Forelimb muscle (tissue), 1 donor: ENCODE results near the gene THSD7A. TPM values are rescaled to one million over a fixed set of nuclear protein-coding genes. Genes with fewer than 3 reads are reported as not detected.

Experiments used
- DNase-seq: peaks from one replicate; pipeline ENCODE4 v3.0.0-alpha.2; 2013; ENCODE audit warnings: low read depth
- polyA plus RNA-seq: library from polyadenylated mRNA; unstranded; fragments of 120-200 nt; gene quantifications from one replicate; pipeline ENCODE4 v1.2.1, GENCODE V29; 2013; ENCODE audit not compliant: insufficient read length

THSD7A gene, protein sequence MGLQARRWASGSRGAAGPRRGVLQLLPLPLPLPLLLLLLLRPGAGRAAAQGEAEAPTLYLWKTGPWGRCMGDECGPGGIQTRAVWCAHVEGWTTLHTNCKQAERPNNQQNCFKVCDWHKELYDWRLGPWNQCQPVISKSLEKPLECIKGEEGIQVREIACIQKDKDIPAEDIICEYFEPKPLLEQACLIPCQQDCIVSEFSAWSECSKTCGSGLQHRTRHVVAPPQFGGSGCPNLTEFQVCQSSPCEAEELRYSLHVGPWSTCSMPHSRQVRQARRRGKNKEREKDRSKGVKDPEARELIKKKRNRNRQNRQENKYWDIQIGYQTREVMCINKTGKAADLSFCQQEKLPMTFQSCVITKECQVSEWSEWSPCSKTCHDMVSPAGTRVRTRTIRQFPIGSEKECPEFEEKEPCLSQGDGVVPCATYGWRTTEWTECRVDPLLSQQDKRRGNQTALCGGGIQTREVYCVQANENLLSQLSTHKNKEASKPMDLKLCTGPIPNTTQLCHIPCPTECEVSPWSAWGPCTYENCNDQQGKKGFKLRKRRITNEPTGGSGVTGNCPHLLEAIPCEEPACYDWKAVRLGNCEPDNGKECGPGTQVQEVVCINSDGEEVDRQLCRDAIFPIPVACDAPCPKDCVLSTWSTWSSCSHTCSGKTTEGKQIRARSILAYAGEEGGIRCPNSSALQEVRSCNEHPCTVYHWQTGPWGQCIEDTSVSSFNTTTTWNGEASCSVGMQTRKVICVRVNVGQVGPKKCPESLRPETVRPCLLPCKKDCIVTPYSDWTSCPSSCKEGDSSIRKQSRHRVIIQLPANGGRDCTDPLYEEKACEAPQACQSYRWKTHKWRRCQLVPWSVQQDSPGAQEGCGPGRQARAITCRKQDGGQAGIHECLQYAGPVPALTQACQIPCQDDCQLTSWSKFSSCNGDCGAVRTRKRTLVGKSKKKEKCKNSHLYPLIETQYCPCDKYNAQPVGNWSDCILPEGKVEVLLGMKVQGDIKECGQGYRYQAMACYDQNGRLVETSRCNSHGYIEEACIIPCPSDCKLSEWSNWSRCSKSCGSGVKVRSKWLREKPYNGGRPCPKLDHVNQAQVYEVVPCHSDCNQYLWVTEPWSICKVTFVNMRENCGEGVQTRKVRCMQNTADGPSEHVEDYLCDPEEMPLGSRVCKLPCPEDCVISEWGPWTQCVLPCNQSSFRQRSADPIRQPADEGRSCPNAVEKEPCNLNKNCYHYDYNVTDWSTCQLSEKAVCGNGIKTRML (N-terminal part only)
- 3.7 TPM for polyA plus RNA-seq

DNA sequence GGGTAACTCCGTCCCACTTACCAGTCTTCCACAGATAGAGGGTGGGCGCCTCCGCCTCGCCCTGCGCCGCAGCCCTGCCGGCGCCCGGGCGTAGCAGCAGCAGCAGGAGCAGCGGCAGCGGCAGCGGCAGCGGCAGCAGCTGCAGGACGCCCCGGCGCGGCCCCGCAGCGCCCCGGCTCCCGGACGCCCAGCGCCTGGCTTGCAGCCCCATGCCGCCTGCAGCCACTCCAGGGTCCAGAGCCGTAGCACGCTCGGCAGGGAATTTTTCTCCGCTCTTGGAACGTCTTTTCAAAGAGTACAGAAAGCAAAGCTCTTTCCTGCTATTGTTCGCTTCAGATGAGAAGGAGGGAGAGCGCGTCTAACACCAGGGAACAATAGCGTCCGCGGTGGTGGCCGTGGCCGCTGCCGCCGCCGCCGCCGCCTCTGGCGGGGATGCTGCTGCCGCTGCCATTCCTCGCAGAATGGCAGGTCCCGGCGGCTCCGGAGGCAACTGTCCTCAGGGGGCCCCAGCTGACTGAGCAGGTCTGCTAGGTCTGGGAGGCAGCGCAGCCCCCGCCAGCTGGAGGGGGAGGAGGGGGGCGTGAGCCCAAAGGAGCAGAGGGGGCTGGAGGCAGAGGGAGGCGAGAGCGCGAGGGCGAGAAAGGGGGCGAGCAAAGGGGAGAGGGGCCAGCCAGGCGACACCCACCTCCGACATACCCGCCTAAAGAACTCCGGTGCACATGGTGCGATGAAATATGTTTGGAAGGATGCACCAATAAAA is at the start of gene THSD7A:
THSD7A (minus strand) TSS at position 463 of the 760 bp plus-strand sequence; CDS start at position 211, 252 bp downstream.
- no peak for DNase-seq

GRCh38 chr7:11881680-11882079 is 49.7 kb upstream of the THSD7A start:
- no peak for DNase-seq

DNA sequence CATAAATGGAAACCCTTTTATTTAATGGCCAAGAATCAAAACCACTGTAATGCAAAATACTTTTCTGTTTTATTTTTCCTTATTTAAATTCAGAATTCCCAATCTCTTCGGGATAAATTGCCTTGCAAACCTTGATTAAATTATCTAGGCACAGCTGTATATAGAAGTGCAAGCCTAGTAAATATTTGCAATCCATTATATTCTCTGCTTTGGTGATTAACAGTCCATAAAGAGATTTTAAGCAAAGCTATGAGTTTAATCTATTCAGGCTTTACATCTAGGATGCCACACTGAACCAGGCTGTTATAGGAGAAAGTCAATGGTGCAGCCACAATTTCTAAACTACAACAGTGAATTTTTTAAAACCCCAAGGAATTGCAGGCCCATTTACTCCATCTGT is 43.6 kb upstream of the THSD7A start:
- no peak for DNase-seq

DNA sequence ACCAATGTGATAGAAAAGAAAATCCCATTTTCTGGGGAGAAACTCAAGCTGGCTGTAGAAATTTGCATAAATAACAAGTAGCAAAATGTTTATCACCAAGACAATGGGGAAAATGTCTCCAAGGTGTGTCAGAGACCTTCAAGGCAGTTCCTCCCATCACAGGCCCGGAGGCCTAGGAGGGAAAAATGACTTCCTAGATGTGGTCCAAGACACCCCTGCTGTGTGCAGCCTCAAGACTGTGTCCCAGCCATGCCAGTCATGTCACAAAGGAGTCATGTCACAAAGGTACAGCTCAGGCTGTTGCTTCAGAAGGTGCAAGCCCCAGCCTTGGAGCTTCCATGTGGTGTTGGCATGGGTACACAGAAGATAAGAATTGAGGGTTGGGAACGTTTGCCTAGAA is 33.7 kb upstream of the THSD7A start:
- no peak for DNase-seq

DNA sequence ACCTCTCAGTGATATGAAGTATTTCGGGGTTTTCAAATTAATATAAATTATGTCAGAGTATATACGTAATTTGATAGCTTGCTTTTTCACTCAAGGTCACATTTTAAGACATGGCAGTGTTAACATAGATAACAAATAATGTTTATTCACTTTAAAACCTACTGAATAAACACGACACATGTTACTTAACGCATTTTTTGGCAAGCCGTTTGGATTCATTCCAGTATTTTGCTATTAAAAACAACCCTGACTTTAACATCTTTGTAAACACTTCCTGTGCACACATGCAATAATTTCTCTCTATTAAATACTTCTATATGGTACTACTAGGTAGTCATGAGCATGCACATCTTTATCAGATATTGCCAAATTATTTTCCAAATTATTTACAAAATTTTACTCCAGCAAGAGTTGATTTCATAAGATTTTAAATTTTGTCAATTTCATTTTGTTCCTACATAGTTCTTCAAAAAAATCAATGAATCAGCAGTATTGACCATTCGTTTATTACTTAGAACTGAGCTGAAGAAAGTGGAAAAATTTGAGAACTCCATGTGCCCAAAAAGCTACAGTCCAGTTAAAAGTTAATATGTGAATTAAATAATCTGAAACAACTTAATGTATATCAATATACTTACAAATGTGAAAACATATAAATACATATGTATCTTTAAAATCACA is 26.8 kb upstream of the THSD7A start:
- DNase-seq, result no peak

GRCh38 chr7:11858026-11858425 is 26.0 kb upstream of the THSD7A start:
- no peak for DNase-seq

DNA sequence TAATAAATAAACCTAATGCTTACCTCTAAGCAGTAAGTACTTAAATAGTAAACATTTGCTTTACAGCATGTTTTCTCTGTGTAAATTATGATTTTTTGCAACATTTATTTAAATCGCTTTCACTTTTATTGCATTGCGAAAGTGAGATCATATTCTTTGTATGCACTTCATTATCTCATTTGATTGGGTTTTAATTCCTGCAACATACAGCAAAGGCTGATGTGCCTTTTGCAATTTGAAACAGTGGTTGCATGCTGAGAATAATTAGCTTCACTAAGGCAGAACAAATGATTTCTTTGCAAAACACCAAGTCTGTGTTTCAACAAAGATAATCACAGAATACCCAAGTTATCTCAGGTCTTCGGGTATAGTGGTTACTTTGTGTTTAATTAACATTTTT is 16.3 kb upstream of the THSD7A start:
- DNase-seq, result no peak

DNA sequence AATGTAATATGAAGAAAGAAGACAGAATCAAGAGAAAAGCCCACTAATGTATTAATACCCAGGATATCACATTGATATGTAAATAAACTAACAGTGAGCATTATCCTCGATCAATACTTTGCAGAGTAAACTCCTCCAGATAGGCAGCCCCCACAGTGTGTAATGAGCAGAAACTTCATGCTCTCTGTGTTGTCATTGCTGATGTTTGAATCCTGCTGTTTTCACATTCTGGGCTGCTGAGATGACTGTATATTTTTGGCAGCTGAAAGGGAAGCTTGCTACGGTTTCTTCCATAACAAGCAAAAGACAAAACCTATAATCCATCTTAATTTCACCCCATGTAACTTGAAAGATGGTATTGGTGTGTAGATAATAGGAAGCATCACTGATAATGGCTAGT is 15.3 kb upstream of the THSD7A start:
- no peak for DNase-seq

DNA sequence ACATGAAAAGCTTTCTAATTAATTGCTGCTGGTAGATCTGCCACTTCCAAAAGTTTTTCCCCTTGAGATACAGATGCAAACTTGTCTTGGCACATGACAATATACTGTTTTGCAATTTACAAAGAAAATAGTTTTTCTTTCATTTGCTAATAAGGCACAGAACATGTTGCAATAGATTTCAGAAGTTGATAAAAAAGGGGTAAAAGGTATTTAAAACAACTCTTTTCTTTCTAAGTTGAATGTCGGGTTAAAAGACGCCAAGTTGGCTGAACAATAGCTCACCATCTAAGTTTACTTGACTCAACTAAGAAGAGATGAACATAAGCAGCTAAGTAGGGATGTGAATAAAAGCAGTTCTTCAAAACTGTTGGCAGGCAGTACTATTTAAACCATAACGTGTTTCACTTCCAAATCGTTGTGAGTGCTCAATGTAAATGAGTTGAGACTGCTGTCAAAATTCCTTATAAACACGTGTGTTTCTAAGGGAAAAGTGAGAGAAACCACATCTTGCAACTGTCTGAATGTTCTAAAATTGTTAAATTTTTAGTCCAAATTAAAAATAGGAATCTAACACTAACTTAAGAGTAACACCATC is 14.5 kb upstream of the THSD7A start:
- no peak for DNase-seq

DNA sequence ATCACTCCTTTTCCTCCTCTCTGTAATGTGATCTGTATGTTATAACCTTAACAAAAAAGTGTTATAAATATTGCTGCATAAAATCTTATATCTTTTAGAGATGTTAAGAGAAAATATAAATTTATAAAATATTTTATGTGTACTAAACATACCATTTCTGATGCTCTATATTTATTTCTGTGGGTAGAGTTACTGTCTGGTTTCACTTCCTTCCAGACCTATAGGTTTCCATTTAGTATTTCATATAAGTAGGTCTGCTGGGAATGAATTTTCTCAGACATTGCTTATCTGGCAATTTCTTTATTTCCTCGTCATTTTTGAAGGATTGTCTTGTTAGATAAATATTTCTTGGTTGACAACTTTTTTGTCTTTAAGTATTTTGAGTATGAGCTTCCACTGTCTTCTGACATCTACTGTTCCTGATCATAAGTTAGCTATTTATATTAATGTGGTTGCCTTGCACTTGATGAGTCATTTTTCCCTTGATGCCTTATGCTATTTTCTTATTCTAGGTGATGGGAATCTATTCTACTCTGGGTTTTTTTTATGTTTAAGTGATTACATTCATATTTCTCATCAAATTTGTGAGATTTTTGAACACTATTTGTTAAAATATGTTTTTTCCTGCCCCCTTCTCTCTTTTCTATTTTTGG is 11.2 kb upstream of the THSD7A start:
- no peak for DNase-seq

GRCh38 chr7:11841657-11842056 is 9.7 kb upstream of the THSD7A start:
- DNase-seq, result no peak

DNA sequence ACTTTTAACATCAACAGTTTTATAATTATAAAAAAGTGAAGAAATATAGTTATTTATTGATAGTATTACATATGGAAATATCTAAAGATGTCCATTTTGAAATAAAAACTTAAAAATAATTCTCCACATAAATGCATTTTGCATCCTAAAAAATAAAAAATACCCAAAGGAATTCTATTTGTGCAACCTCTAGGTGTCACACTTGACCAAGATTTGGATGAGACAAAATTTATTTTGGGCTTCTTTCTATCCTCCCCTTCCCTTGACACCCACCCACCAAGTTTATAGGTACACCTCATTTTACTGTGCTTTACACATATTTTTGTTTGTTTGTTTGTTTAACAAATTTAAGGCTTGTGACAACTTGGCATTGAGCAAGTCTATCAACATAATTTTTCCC is 3.3 kb upstream of the THSD7A start:
- DNase-seq, result no peak

GRCh38 chr7:11833431-11833830 is 1.4 kb upstream of the THSD7A start:
- no peak for DNase-seq

- no peak for DNase-seq
Measured at GRCh38 chr7:11831156-11831735, 752 bp downstream of the THSD7A start.

GRCh38 chr7:11830582-11831155 is 1.3 kb downstream of the THSD7A start:
- DNase-seq, result no peak

DNA sequence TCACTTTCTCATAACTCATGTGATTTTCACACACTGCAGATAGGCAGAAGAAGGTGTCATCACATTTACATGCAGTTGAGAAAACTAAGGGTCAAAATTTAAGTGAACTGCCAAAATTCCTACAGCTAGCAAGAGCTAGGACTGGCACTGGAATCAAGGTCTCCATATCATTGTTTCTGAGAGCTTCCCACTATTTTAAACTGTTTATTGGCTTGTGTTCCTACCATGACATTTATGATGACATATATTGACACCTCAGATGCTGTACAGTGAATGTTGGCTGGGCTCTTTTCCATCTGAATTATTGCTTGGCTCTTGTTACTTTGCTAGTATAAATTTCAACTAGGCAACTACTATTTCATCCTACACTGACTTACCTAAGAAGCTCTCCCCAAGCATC is 2.0 kb downstream of the THSD7A start:
- DNase-seq, result no peak

DNA sequence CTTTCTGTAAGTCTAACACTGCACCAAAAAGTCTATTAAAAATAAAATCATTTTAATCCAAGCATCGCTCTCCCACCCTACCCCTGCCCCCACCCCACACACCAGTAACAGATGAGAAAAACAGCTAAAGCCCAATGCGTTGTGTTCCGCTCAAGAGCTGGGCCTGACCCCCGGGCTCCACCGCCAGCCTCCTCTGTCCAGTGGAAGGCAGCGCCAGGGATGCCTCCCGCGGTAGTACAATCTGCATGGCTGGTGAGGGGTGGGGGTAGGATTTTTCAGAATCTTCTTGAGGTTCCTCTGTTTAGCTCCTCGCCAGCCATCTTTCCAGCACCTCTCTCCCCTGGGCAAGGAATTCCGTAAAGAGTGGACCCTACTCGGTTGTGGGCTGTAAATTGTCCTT is 12.1 kb downstream of the THSD7A start:
- DNase-seq, result no peak

DNA sequence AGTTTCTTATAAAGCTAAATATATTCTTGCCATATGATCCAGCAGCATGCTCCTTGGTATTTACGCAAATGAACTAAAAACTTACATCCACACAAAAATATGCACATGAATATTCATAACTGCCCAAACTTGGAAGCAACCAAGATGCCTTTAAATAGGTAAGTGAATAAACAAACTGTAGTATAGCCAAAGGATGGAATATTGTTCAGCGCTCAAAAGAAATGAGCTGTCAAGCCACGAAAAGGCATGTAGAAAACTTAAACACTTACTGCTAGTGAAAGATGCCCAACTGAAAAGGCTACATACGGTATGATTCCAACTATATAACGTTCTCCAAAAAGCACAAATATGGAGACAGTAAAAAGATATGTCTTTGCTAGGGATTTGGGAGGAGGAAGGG is 12.7 kb downstream of the THSD7A start:
- no peak for DNase-seq

GRCh38 chr7:11818281-11818680 is 13.7 kb downstream of the THSD7A start:
- DNase-seq, result no peak
